DOHH2 (cell line): ENCODE results near the gene GJD3.
A peak's percentile ranks its signal among the peaks of the same experiment; 100 is the strongest.

ENCODE experiments used
- H3F3A ChIP-seq: fragments of 200-600 bp; sonication (generic), shearing (Covaris generic); 2 replicates; pipeline ENCODE4 v1.6.0; 2016; ENCODE audit warnings: antibody characterized with exemption, mild to moderate bottlenecking; ENCODE audit not compliant: control insufficient read depth, insufficient read depth
- H3K27ac ChIP-seq: fragments of 200-600 bp; sonication (generic); 2 replicates; pipeline ENCODE4 v1.5.1; 2014; ENCODE audit warnings: low read depth, mild to moderate bottlenecking, low read length, moderate library complexity
- H3K27me3 ChIP-seq: fragments of 200-600 bp; sonication (generic); 2 replicates; pipeline ENCODE4 v1.6.1; 2014; ENCODE audit warnings: mild to moderate bottlenecking, low read length, mixed read lengths; ENCODE audit not compliant: control insufficient read depth
- H3K36me3 ChIP-seq: fragments of 200-600 bp; sonication (generic); 2 replicates; pipeline ENCODE4 v1.6.1; 2014; ENCODE audit warnings: mild to moderate bottlenecking, low read length, moderate library complexity, mixed read lengths; ENCODE audit not compliant: control insufficient read depth
- H3K4me1 ChIP-seq: fragments of 200-600 bp; sonication (generic); 2 replicates; pipeline ENCODE4 v1.6.1; 2014; ENCODE audit warnings: mild to moderate bottlenecking, low read length, mixed read lengths; ENCODE audit not compliant: control insufficient read depth
- H3K4me2 ChIP-seq: fragments of 200-600 bp; sonication (generic); 2 replicates; pipeline ENCODE4 v1.6.0; 2014; ENCODE audit warnings: mild to moderate bottlenecking, low read length, moderate library complexity
- H3K4me3 ChIP-seq: fragments of 200-600 bp; sonication (generic); 2 replicates; pipeline ENCODE4 v1.5.1; 2014; ENCODE audit warnings: mild to moderate bottlenecking, low read length, mixed read lengths
- H3K79me2 ChIP-seq: fragments of 200-600 bp; sonication (generic); 2 replicates; pipeline ENCODE4 v1.6.1; 2014; ENCODE audit warnings: mild to moderate bottlenecking, low read length, mixed read lengths; ENCODE audit not compliant: control insufficient read depth
- H3K9me2 ChIP-seq: fragments of 200-600 bp; sonication (generic); replicated peaks from 2 replicates; pipeline ENCODE4 v1.6.1; 2014; ENCODE audit warnings: mild to moderate bottlenecking, low read length, mixed read lengths; ENCODE audit not compliant: control insufficient read depth
- H3K9me3 ChIP-seq: fragments of 200-600 bp; sonication (generic); 2 replicates; pipeline ENCODE4 v1.6.1; 2014; ENCODE audit warnings: antibody characterized with exemption, low read length, mixed read lengths; ENCODE audit not compliant: control insufficient read depth, insufficient read depth
- H4K20me1 ChIP-seq: fragments of 200-600 bp; sonication (generic); 2 replicates; pipeline ENCODE4 v1.6.0; 2014; ENCODE audit warnings: low read depth, mild to moderate bottlenecking, antibody characterized with exemption, low read length, moderate library complexity; ENCODE audit not compliant: control insufficient read depth, insufficient read depth
- CTCF ChIP-seq: fragments of 200-600 bp; sonication (generic); IDR thresholded peaks from one replicate; pipeline ENCODE4 v1.5.1; 2014; ENCODE audit warnings: antibody characterized with exemption, mild to moderate bottlenecking, low read depth, low read length; ENCODE audit not compliant: poor library complexity, severe bottlenecking
- EZH2phosphoT487 ChIP-seq: fragments of 200-600 bp; sonication (generic); IDR thresholded peaks from 2 replicates; pipeline ENCODE4 v1.6.1; 2017; ENCODE audit warnings: borderline replicate concordance, mild to moderate bottlenecking, antibody characterized with exemption, low read length, moderate library complexity, mixed read lengths

The GJD3 gene

DNA sequence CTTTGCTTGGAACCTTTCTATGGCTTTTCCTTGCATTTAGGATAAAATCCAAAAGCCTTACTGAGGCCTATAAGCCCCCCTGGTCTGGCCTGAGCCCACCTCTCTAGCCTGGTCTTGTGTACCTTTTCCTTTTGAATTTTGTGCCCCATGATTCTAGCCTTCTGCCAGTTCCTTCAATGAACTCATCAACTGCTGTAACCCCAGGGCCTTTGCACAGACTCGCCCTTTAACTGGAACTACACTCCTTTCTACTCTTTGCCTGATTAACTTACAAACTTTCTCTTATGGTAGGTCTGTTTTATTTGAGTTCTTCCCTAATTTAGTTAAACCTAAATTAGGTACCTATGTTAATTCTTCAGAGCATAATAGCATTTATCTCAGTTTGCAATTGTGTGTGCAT, 24.2 kb downstream of the GJD3 start:
- peaks cover 14% of the 10 kb centered on the region for H3F3A ChIP-seq
- peaks cover 11% of the 10 kb centered on the region for H3K27me3 ChIP-seq
- H3K36me3 ChIP-seq, result peaks cover 12% of the 10 kb centered on the region
- peak overlapping the region; percentile 81 for H3K4me3 ChIP-seq
- peak overlapping the region; percentile 22; the same call in 1 of the 2 replicates for H3K27ac ChIP-seq
- H3K4me2 ChIP-seq, result peak overlapping the region; percentile 99
- peaks cover 79% of the 10 kb centered on the region for H3K4me1 ChIP-seq
- H3K9me2 ChIP-seq, result no peaks in the 10 kb centered on the region
- TF ChIP-seq EZH2phosphoT487 (no peak), CTCF (no peak)
- peaks cover 5% of the 10 kb centered on the region for H3K79me2 ChIP-seq
- H4K20me1 ChIP-seq, result peaks cover 14% of the 10 kb centered on the region
- H3K9me3 ChIP-seq, result no peaks in the 10 kb centered on the region

GRCh38 chr17:40338941-40339649, 25.4 kb downstream of the GJD3 start:
- Histone ChIP-seq H3K4me3 (peak overlapping the region; percentile 43), H4K20me1 (peaks cover 14% of the 10 kb centered on the region), H3K4me1 (peaks cover 67% of the 10 kb centered on the region), H3F3A (peaks cover 14% of the 10 kb centered on the region), H3K79me2 (peaks cover 7% of the 10 kb centered on the region), H3K36me3 (peaks cover 12% of the 10 kb centered on the region), H3K27ac (peak overlapping the region; percentile 51), H3K27me3 (peaks cover 11% of the 10 kb centered on the region), H3K9me3 (no peaks in the 10 kb centered on the region), H3K9me2 (no peaks in the 10 kb centered on the region), H3K4me2 (peak overlapping the region; percentile 67)
- TF ChIP-seq CTCF (no peak), EZH2phosphoT487 (no peak)

- H3K27ac ChIP-seq, result peak overlapping the region; percentile 51
- peaks cover 14% of the 10 kb centered on the region for H4K20me1 ChIP-seq
- H3F3A ChIP-seq, result peaks cover 13% of the 10 kb centered on the region
- H3K27me3 ChIP-seq, result peaks cover 10% of the 10 kb centered on the region
- H3K79me2 ChIP-seq, result peaks cover 7% of the 10 kb centered on the region
- no peaks in the 10 kb centered on the region for H3K9me2 ChIP-seq
- H3K9me3 ChIP-seq, result no peaks in the 10 kb centered on the region
- peak overlapping the region; percentile 54 for H3K4me2 ChIP-seq
- peak overlapping the region; percentile 40 for H3K4me3 ChIP-seq
- peaks cover 63% of the 10 kb centered on the region for H3K4me1 ChIP-seq
- TF ChIP-seq CTCF, result no peak
- TF ChIP-seq EZH2phosphoT487, result no peak
- peaks cover 12% of the 10 kb centered on the region for H3K36me3 ChIP-seq
Measured at GRCh38 chr17:40338058-40338457, 26.5 kb downstream of the GJD3 start.
